H9 (cell line): ENCODE data around the gene PIP4K2B. TPM values are rescaled to one million over a fixed set of nuclear protein-coding genes. Genes with fewer than 3 reads are reported as not detected.

Experiments used
- DNase-seq: peaks from one replicate; pipeline ENCODE4 v3.0.0-alpha.2; 2017
- H2AFZ ChIP-seq: one replicate; pipeline ENCODE4 v1.6.1; 2013; ENCODE audit warnings: mild to moderate bottlenecking, low read length, control low read depth, moderate library complexity
- H2AK5ac ChIP-seq: 2 replicates; pipeline ENCODE4 v1.6.1; 2013; ENCODE audit warnings: low read length, control low read depth, mixed read lengths; ENCODE audit not compliant: insufficient read length
- H2BK120ac ChIP-seq: one replicate; pipeline ENCODE4 v1.6.1; 2013; ENCODE audit warnings: low read depth, mild to moderate bottlenecking, low read length, control low read depth, inconsistent platforms; ENCODE audit not compliant: poor library complexity, severe bottlenecking
- H2BK12ac ChIP-seq: 2 replicates; pipeline ENCODE4 v1.6.1; 2013; ENCODE audit warnings: low read length, control low read depth, mixed read lengths, low read depth; ENCODE audit not compliant: insufficient read length
- H2BK15ac ChIP-seq: 2 replicates; pipeline ENCODE4 v1.6.1; 2013; ENCODE audit warnings: low read depth, low read length, control low read depth
- H2BK20ac ChIP-seq: one replicate; pipeline ENCODE4 v1.6.1; 2013; ENCODE audit warnings: low read depth, mild to moderate bottlenecking, low read length, control low read depth, inconsistent platforms; ENCODE audit not compliant: poor library complexity, severe bottlenecking
- H2BK5ac ChIP-seq: 2 replicates; pipeline ENCODE4 v1.6.1; 2013; ENCODE audit warnings: low read length, control low read depth, mixed read lengths; ENCODE audit not compliant: insufficient read length
- H3K14ac ChIP-seq: 2 replicates; pipeline ENCODE4 v1.6.1; 2013; ENCODE audit warnings: low read length, control low read depth; ENCODE audit not compliant: insufficient read depth
- H3K18ac ChIP-seq: 2 replicates; pipeline ENCODE4 v1.6.1; 2013; ENCODE audit warnings: low read depth, mild to moderate bottlenecking, mixed read lengths, low read length, control low read depth; ENCODE audit not compliant: insufficient read length
- H3K23ac ChIP-seq: 2 replicates; pipeline ENCODE4 v1.6.1; 2013; ENCODE audit warnings: low read length, control low read depth, mixed read lengths, low read depth; ENCODE audit not compliant: insufficient read length
- H3K23me2 ChIP-seq: 2 replicates; pipeline ENCODE4 v1.6.1; 2013; ENCODE audit warnings: low read depth, mild to moderate bottlenecking, mixed read lengths, low read length, control low read depth; ENCODE audit not compliant: insufficient read length, poor library complexity, severe bottlenecking
- H3K27ac ChIP-seq: 2 replicates; pipeline ENCODE4 v1.5.1; 2013; ENCODE audit warnings: low read length, control low read depth, mixed read lengths, low read depth; ENCODE audit not compliant: insufficient read length
- H3K27me3 ChIP-seq: 2 replicates; pipeline ENCODE4 v1.6.1; 2013; ENCODE audit warnings: low read length, control low read depth, inconsistent platforms; ENCODE audit not compliant: insufficient read depth
- H3K4ac ChIP-seq: 2 replicates; pipeline ENCODE4 v1.6.1; 2013; ENCODE audit warnings: low read depth, mild to moderate bottlenecking, control low read depth, inconsistent platforms, low read length, moderate library complexity
- H3K4me1 ChIP-seq: 2 replicates; pipeline ENCODE4 v1.6.1; 2013; ENCODE audit warnings: low read length, control low read depth, inconsistent platforms; ENCODE audit not compliant: insufficient read depth
- H3K4me2 ChIP-seq: 2 replicates; pipeline ENCODE4 v1.6.1; 2013; ENCODE audit warnings: low read length, control low read depth, mixed read lengths; ENCODE audit not compliant: insufficient read length, insufficient read depth
- H3K56ac ChIP-seq: 2 replicates; pipeline ENCODE4 v1.6.1; 2013; ENCODE audit warnings: low read depth, mild to moderate bottlenecking, mixed read lengths, low read length, control low read depth; ENCODE audit not compliant: insufficient read length
- H3K79me1 ChIP-seq: 2 replicates; pipeline ENCODE4 v1.6.1; 2013; ENCODE audit warnings: low read depth, mild to moderate bottlenecking, moderate library complexity, low read length, control low read depth, inconsistent platforms; ENCODE audit not compliant: insufficient read depth, poor library complexity, severe bottlenecking
- H3K79me2 ChIP-seq: 2 replicates; pipeline ENCODE4 v1.6.1; 2013; ENCODE audit warnings: low read length, control low read depth, inconsistent platforms; ENCODE audit not compliant: insufficient read depth
- H3K9ac ChIP-seq: 2 replicates; pipeline ENCODE4 v1.6.1; 2013; ENCODE audit warnings: low read length, control low read depth, mixed read lengths; ENCODE audit not compliant: insufficient read length; ENCODE audit errors: extremely low read depth
- H3K9me3 ChIP-seq: one replicate; pipeline ENCODE4 v1.6.1; 2013; ENCODE audit warnings: low read depth, low read length, inconsistent platforms; ENCODE audit not compliant: control insufficient read depth
- H3T11ph ChIP-seq: one replicate; pipeline ENCODE4 v1.6.1; 2013; ENCODE audit warnings: mild to moderate bottlenecking, low read length, control low read depth, inconsistent platforms
- H4K20me1 ChIP-seq: one replicate; pipeline ENCODE4 v1.6.1; 2013; ENCODE audit not compliant: control insufficient read depth, insufficient read length, insufficient read depth
- H4K5ac ChIP-seq: 2 replicates; pipeline ENCODE4 v1.6.1; 2013; ENCODE audit warnings: low read depth, mild to moderate bottlenecking, mixed read lengths, low read length, control low read depth; ENCODE audit not compliant: insufficient read length
- H4K8ac ChIP-seq: replicated peaks from 2 replicates; pipeline ENCODE4 v1.6.1; 2013; ENCODE audit warnings: low read length, control low read depth, mixed read lengths, low read depth; ENCODE audit not compliant: insufficient read length
- H4K91ac ChIP-seq: 2 replicates; pipeline ENCODE4 v1.6.1; 2013; ENCODE audit warnings: low read depth, mild to moderate bottlenecking, moderate library complexity, mixed read lengths, low read length, control low read depth; ENCODE audit not compliant: insufficient read length
- H3K27ac Mint-ChIP-seq, 3 experiments: 2 replicates in 2 of 3; 3 replicates in 1 of 3; pipeline ENCODE4 v1.8.0; 2020 to 2021; ENCODE audit warnings: mixed read lengths in 3 of 3, mild to moderate bottlenecking in 1 of 3, moderate library complexity in 1 of 3
- H3K27me3 Mint-ChIP-seq: 2 replicates; pipeline ENCODE4 v1.8.0; 2021; ENCODE audit warnings: low read depth, mild to moderate bottlenecking, moderate library complexity, mixed read lengths
- H3K36me3 Mint-ChIP-seq, 3 experiments: 2 replicates in 2 of 3; 3 replicates in 1 of 3; pipeline ENCODE4 v1.8.0; 2020 to 2021; ENCODE audit warnings: low read depth in 3 of 3, mixed read lengths in 3 of 3; ENCODE audit not compliant: insufficient read depth in 1 of 3
- H3K4me1 Mint-ChIP-seq, 2 experiments: 2 replicates each; pipeline ENCODE4 v1.8.0; 2020; ENCODE audit warnings: mixed read lengths in 2 of 2
- H3K4me3 Mint-ChIP-seq, 2 experiments: 2 replicates in 1 of 2; 3 replicates in 1 of 2; pipeline ENCODE4 v1.8.0; 2020 to 2021; ENCODE audit warnings: mild to moderate bottlenecking in 2 of 2, mixed read lengths in 2 of 2, moderate library complexity in 1 of 2
- H3K9me3 Mint-ChIP-seq, 2 experiments: 2 replicates in 1 of 2; 3 replicates in 1 of 2; pipeline ENCODE4 v1.8.0; 2020; ENCODE audit warnings: mild to moderate bottlenecking in 2 of 2, mixed read lengths in 2 of 2, moderate library complexity in 1 of 2
- WGBS: extraction: QIAGEN DNeasy Blood & Tissue Kit; methylation state at CpG from one replicate; pipeline ENCODE4 v1.1.7; 2013; ENCODE audit warnings: missing lambda C conversion rate, low lambda C conversion rate, mixed read lengths; ENCODE audit not compliant: insufficient read length; ENCODE audit errors: extremely low coverage; 5-methylcytosine and 5-hydroxymethylcytosine counted together
- total RNA-seq: library from RNA; stranded (reverse); gene quantifications from 2 replicates; pipeline ENCODE4 v1.2.1, GENCODE V29; 2021
- TF ChIP-seq, protein P1 (sequence below): fragments of 200-600 bp; sonication (generic); conservative IDR thresholded peaks from 3 replicates; pipeline ENCODE4 v1.8.0; 2021; ENCODE audit warnings: antibody characterized with exemption, mild to moderate bottlenecking

Gene PIP4K2B
- total RNA-seq, 1 experiment from 2014 or later = 61.9 TPM

DNA sequence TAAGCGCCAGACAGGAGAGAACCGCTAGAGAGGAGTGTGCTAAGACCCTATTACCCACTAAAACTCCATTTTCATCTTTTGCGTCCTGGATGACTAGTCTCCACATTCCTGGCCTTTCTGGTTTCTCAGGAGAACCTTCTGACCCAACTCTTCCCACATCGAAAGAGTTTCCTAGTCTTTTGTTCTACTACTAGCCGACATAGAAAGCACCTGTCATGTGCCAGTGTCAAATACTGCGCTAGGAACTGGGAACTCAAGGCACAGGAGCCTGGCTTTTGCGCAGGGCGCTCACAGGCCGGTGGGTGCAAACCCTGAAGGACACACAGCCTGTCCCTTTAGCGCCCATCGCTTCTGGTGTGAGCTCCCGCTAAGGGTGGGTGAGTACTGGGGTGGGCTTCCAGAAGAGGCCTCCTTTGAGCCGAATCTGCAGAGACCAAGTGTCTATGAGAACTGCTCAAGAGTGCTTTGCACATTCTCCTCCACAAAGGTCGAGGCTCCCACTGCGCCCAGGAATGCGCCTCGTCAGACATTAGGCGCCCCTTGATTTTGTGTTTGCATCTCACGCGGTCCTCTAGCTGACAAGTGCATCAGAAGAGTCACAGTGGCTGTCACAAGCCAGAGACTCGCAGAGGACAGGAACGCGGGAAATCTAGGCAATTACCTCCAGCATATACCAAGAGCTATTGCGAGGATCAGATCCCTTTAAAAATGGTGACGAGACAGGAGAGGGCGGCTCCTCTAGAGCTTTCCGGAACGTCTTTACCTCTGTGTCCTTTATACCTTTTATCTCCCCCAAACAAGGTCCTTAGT is 48.8 kb downstream of the PIP4K2B start:
- peaks cover 0 to 3% of the 10 kb centered on the region in 2 experiments; a peak in 2 of 5 replicates for H3K9me3 Mint-ChIP-seq

More for the DNA sequence above, 48.8 kb downstream of the PIP4K2B start:
- Histone ChIP-seq H2AFZ (no peak overlapping the region), H2BK20ac (no peak overlapping the region), H3K23me2 (peaks cover 37% of the 10 kb centered on the region), H3K23ac (no peak overlapping the region), H3K79me1 (no peaks in the 10 kb centered on the region), H2BK120ac (no peak overlapping the region), H3K9ac (peak overlapping the region; percentile 12), H3K27me3 (no peaks in the 10 kb centered on the region), H3K79me2 (peaks cover 19% of the 10 kb centered on the region), H2BK5ac (no peak overlapping the region), H3K18ac (no peak overlapping the region), H3K14ac (no peak overlapping the region), H4K20me1 (no peaks in the 10 kb centered on the region), H4K8ac (no peak overlapping the region), H3T11ph (no peak overlapping the region), H4K91ac (no peak overlapping the region), H2AK5ac (no peak overlapping the region), H3K4me1 (no peaks in the 10 kb centered on the region; the same call in 1 of the 2 replicates), H2BK12ac (no peak overlapping the region), H2BK15ac (no peak overlapping the region), H3K9me3 (no peaks in the 10 kb centered on the region), H3K56ac (no peak overlapping the region), H3K4ac (no peak overlapping the region), H3K4me2 (peak overlapping the region; percentile 98), H3K27ac (no peak overlapping the region), H4K5ac (no peak overlapping the region)
- Mint-ChIP-seq H3K27me3 (peaks cover 11% of the 10 kb centered on the region), H3K4me3 (peak overlapping the region; percentile 97), H3K36me3 (peaks cover 7 to 19% (median 14%) of the 10 kb centered on the region in 3 experiments), H3K27ac (no peak overlapping the region; a peak in 1 of 7 replicates), H3K4me1 (peaks cover 33 to 35% of the 10 kb centered on the region in 2 experiments)
- TF ChIP-seq, protein P1, sequence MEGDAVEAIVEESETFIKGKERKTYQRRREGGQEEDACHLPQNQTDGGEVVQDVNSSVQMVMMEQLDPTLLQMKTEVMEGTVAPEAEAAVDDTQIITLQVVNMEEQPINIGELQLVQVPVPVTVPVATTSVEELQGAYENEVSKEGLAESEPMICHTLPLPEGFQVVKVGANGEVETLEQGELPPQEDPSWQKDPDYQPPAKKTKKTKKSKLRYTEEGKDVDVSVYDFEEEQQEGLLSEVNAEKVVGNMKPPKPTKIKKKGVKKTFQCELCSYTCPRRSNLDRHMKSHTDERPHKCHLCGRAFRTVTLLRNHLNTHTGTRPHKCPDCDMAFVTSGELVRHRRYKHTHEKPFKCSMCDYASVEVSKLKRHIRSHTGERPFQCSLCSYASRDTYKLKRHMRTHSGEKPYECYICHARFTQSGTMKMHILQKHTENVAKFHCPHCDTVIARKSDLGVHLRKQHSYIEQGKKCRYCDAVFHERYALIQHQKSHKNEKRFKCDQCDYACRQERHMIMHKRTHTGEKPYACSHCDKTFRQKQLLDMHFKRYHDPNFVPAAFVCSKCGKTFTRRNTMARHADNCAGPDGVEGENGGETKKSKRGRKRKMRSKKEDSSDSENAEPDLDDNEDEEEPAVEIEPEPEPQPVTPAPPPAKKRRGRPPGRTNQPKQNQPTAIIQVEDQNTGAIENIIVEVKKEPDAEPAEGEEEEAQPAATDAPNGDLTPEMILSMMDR = no peak
- DNase-seq = no peak
- WGBS = no CpG with 5 or more reads among the region's 28 CpGs
